Right atrium auricular region (tissue), 2 donors: Measurements from ENCODE around the gene KDM2B. TPM values are rescaled to one million over a fixed set of nuclear protein-coding genes. Genes with fewer than 3 reads are reported as not detected.

Experiments
- DNase-seq: peaks from one replicate; pipeline ENCODE4 v3.0.0-alpha.2; 2019; ENCODE audit warnings: low spot score
- H3K27ac ChIP-seq, 2 donors: fragments of 200-600 bp; sonication (generic); 1 replicate in 1 of 2; 2 replicates in 1 of 2; pipeline ENCODE4 v1.5.1; 2016 to 2019
- H3K27me3 ChIP-seq, 2 donors: fragments of 200-600 bp; sonication (generic); one replicate each; pipeline versions ENCODE4 v1.5.1 to v1.6.0; 2017 to 2019
- H3K36me3 ChIP-seq: fragments of 200-600 bp; sonication (generic); one replicate; pipeline ENCODE4 v1.5.1; 2016
- H3K4me1 ChIP-seq, 2 donors: fragments of 200-600 bp; sonication (generic); one replicate each; pipeline versions ENCODE4 v1.5.1 to v1.6.0; 2017 to 2019
- H3K4me3 ChIP-seq, 2 donors: fragments of 200-600 bp; sonication (generic); 1 replicate in 1 of 2; 2 replicates in 1 of 2; pipeline ENCODE4 v1.5.1; 2017 to 2019; ENCODE audit warnings: mild to moderate bottlenecking in 1 of 2, moderate library complexity in 1 of 2
- H3K9me3 ChIP-seq, 2 donors: fragments of 200-600 bp; sonication (generic); one replicate each; pipeline ENCODE4 v1.5.1; 2019
- CTCF ChIP-seq, 2 donors: fragments of 200-600 bp; sonication (generic); IDR thresholded peaks; one replicate each; pipeline ENCODE4 v1.5.1; 2019; ENCODE audit warnings: antibody characterized with exemption in 2 of 2
- total RNA-seq, 2 donors: library from RNA; depleted of rRNA; stranded (reverse); fragments of >200 nt; gene quantifications; one replicate each; pipeline ENCODE4 v1.1.0, GENCODE V29; 2016

Gene KDM2B
- total RNA-seq, 2 donors from 2014 or later = 9.5 to 10.8 TPM

GRCh38 chr12:121452340-121452984 lies 128.4 kb downstream of the KDM2B start:
- Histone ChIP-seq H3K36me3 (no peaks in the 10 kb centered on the region), H3K27me3 (no peaks in the 10 kb centered on the region), H3K9me3 (no peaks in the 10 kb centered on the region), H3K4me1 (peaks cover 0 to 16% of the 10 kb centered on the region in 2 donors), H3K27ac (no peak overlapping the region), H3K4me3 (no peak overlapping the region)
- TF ChIP-seq CTCF (IDR thresholded peaks at IDR 0.05) = no peak
- no peak for DNase-seq

GRCh38 chr12:121451961-121452339 lies 128.9 kb downstream of the KDM2B start:
- Histone ChIP-seq H3K27ac (no peak overlapping the region), H3K36me3 (no peaks in the 10 kb centered on the region), H3K27me3 (no peaks in the 10 kb centered on the region), H3K9me3 (no peaks in the 10 kb centered on the region), H3K4me1 (peaks cover 0 to 16% of the 10 kb centered on the region in 2 donors), H3K4me3 (no peak overlapping the region)
- no peak for DNase-seq
- no peak for TF ChIP-seq CTCF (IDR thresholded peaks at IDR 0.05)

GRCh38 chr12:121448771-121449315 lies 132.0 kb downstream of the KDM2B start:
- peaks cover 0 to 9% of the 10 kb centered on the region in 2 donors for H3K4me1 ChIP-seq
- H3K4me3 ChIP-seq = no peak overlapping the region
- no peak for TF ChIP-seq CTCF (IDR thresholded peaks at IDR 0.05)
- no peak for DNase-seq
- no peak overlapping the region for H3K27ac ChIP-seq
- H3K36me3 ChIP-seq = no peaks in the 10 kb centered on the region
- H3K9me3 ChIP-seq = no peaks in the 10 kb centered on the region
- H3K27me3 ChIP-seq = no peaks in the 10 kb centered on the region

- no peak overlapping the region for H3K27ac ChIP-seq
- TF ChIP-seq CTCF (IDR thresholded peaks at IDR 0.05) = no peak
- no peaks in the 10 kb centered on the region for H3K9me3 ChIP-seq
- peaks cover 12% of the 10 kb centered on the region for H3K36me3 ChIP-seq
- no peak overlapping the region for H3K4me3 ChIP-seq
- H3K4me1 ChIP-seq = peaks cover 0 to 10% of the 10 kb centered on the region in 2 donors
- no peaks in the 10 kb centered on the region for H3K27me3 ChIP-seq
- no peak for DNase-seq
These were observed 134.1 kb downstream of the KDM2B start for GRCh38 chr12:121446750-121447149.

GRCh38 chr12:121444842-121445202 lies 136.0 kb downstream of the KDM2B start:
- TF ChIP-seq CTCF (IDR thresholded peaks at IDR 0.05) = no peak
- Histone ChIP-seq H3K4me1 (peaks cover 0 to 10% of the 10 kb centered on the region in 2 donors), H3K27ac (no peak overlapping the region), H3K36me3 (peaks cover 31% of the 10 kb centered on the region), H3K4me3 (no peak overlapping the region), H3K27me3 (no peaks in the 10 kb centered on the region), H3K9me3 (no peaks in the 10 kb centered on the region)
- no peak for DNase-seq
